ENCODE measurements around the gene IMMP2L. TPM values are rescaled to one million over a fixed set of nuclear protein-coding genes. Genes with fewer than 3 reads are reported as not detected.

Gene IMMP2L
- total and polyA plus RNA-seq, 2 of the 8 experiments (the other 6 are each of a cell fraction or from before 2014, with no cell fraction given): 2.3 to 10.1 TPM

GRCh38 chr7:110888641-110889040 is 673.7 kb downstream of the IMMP2L start:
- Histone ChIP-seq H3K23ac (ENCODE audit: insufficient read length) (no peak overlapping the region), H3K4me1 (replicated peaks in 1 of 4; ENCODE audit: control insufficient read depth in 3 of 4, insufficient read depth in 4 of 4, low read length in 3 of 4) (0 out of 7 replicates have a peak, but pooled peaks cover 0 to 3% (median 0%) of the 10 kb centered on the region in 4 experiments), H3K4ac (replicated peaks; ENCODE audit: insufficient read length, low read depth, low read length) (no peak overlapping the region), H3K4me3 (ENCODE audit: extremely low read depth in 1 of 4, insufficient read depth in 2 of 4, low read depth in 3 of 4, low read length in 4 of 4) (no peak overlapping the region), H2BK12ac (ENCODE audit: low read depth, low read length) (no peak overlapping the region), H2BK15ac (ENCODE audit: low read length) (no peak overlapping the region), H3K56ac (replicated peaks; ENCODE audit: insufficient read length, low read depth, low read length) (no peak overlapping the region), H4K5ac (ENCODE audit: insufficient read length, low read depth, low read length) (no peak overlapping the region), H3K4me2 (ENCODE audit: insufficient read depth in 1 of 2, low read depth in 2 of 2, low read length in 2 of 2) (no peak overlapping the region), H3K18ac (ENCODE audit: extremely low read depth, low read length) (no peak overlapping the region), H3K9me3 (ENCODE audit: insufficient read depth in 2 of 2, low read depth in 1 of 2, low read length in 1 of 2) (no peaks in the 10 kb centered on the region), H4K8ac (ENCODE audit: extremely low read depth, insufficient read depth, low read length) (no peak overlapping the region), H4K91ac (replicated peaks; ENCODE audit: insufficient read length, low read length) (no peak overlapping the region), H3K27me3 (replicated peaks in 1 of 4; ENCODE audit: control insufficient read depth in 3 of 4, extremely low read depth in 1 of 4, insufficient read depth in 3 of 4, low read length in 3 of 4) (no peaks in the 10 kb centered on the region), H3K27ac (ENCODE audit: low read depth, low read length) (no peak overlapping the region), H3K79me2 (ENCODE audit: control insufficient read depth in 1 of 2, insufficient read depth in 2 of 2, low read length in 2 of 2) (no peaks in the 10 kb centered on the region), H3K23me2 (ENCODE audit: low read depth, low read length) (no peaks in the 10 kb centered on the region), H2BK20ac (ENCODE audit: low read length) (no peak overlapping the region), H2BK5ac (ENCODE audit: low read depth, low read length) (no peak overlapping the region), H4K20me1 (replicated peaks in 1 of 2; ENCODE audit: control insufficient read depth in 1 of 2, insufficient read depth in 2 of 2, low read length in 2 of 2) (no peaks in the 10 kb centered on the region), H2AFZ (ENCODE audit: low read length) (no peak overlapping the region), H3K36me3 (ENCODE audit: control insufficient read depth in 2 of 4, insufficient read depth in 4 of 4, low read length in 3 of 4) (no peaks in the 10 kb centered on the region), H3K9ac (replicated peaks in 1 of 4; ENCODE audit: extremely low read depth in 1 of 4, low read depth in 3 of 4, low read length in 3 of 4) (no peak overlapping the region), H3K79me1 (ENCODE audit: low read depth, low read length) (no peaks in the 10 kb centered on the region), H3K14ac (ENCODE audit: insufficient read length) (no peak overlapping the region), H2AK5ac (ENCODE audit: low read depth, low read length) (no peak overlapping the region), H2BK120ac (replicated peaks; ENCODE audit: low read depth, low read length) (no peak overlapping the region)
- POLR2A ChIA-PET (ENCODE audit: partially characterized antibody): no interaction called here
- CTCF ChIA-PET (ENCODE audit: partially characterized antibody): interaction anchor here (0.8 kb wide), 1 partner anchor 41 kb away, joined by 3 read pairs; no protein-coding TSS in a partner anchor
- FAIRE-seq (no peak), DNase-seq (ENCODE audit: low read depth in 1 of 2, low spot score in 2 of 2) (no peak)
- no peak for TF ChIP-seq JUND (IDR thresholded peaks at IDR 0.05; ENCODE audit: low read length)
- TF ChIP-seq KDM4A (IDR thresholded peaks at IDR 0.05; ENCODE audit: low read depth, low read length, severe bottlenecking): no peak
- TF ChIP-seq GABPA (IDR thresholded peaks at IDR 0.05; ENCODE audit: borderline replicate concordance, insufficient read depth, low read length): no peak
- no peak for TF ChIP-seq RNF2 (IDR thresholded peaks at IDR 0.05; ENCODE audit: borderline replicate concordance, low read depth, low read length, missing control alignments, poor library complexity, severe bottlenecking)
- no peak for TF ChIP-seq NRF1 (IDR thresholded peaks at IDR 0.05; ENCODE audit: low read depth, low read length)
- TF ChIP-seq SP4 (IDR thresholded peaks at IDR 0.05; ENCODE audit: low read length): no peak
- no peak for TF ChIP-seq SIX5 (IDR thresholded peaks at IDR 0.05; ENCODE audit: low read depth, low read length)
- no peak for TF ChIP-seq ZNF274 (IDR thresholded peaks at IDR 0.05; ENCODE audit: borderline replicate concordance, extremely low read depth, low read length)
- TF ChIP-seq POU5F1 (IDR thresholded peaks at IDR 0.05; ENCODE audit: low read depth, low read length): no peak
- no peak for TF ChIP-seq SIRT6 (IDR thresholded peaks at IDR 0.05; ENCODE audit: low read length)
- TF ChIP-seq RXRA (IDR thresholded peaks at IDR 0.05; ENCODE audit: insufficient read depth, low read depth, low read length): no peak
- WGBS, 2 experiments (ENCODE audit: extremely low coverage in 1 of 2, insufficient coverage in 1 of 2, insufficient read length in 1 of 2, insufficient replicate concordance in 2 of 2, low coverage in 1 of 2, low lambda C conversion rate in 2 of 2, missing lambda C conversion rate in 1 of 2): 95% methylated on average over 3 of the region's 3 CpGs; no CpG with 5 or more reads in 1 of the 2 experiments

Measured in H1 (cell line).